GM10248 (cell line): ENCODE results near the gene BRF1.

ENCODE experiments used
- CTCF ChIA-PET: fragments of 300-600 bp; sonication (Branson Sonifier 250); formaldehyde crosslinking; extraction: SDS; loops from one replicate; lab custom pipeline; 2021; ENCODE audit warnings: antibody characterized with exemption; lab: Yijun Ruan, JAX
- POLR2A ChIA-PET: fragments of 350-650 bp; sonication (Branson Sonifier 250); formaldehyde crosslinking; extraction: SDS; loops from one replicate; lab custom pipeline; 2020; ENCODE audit warnings: antibody characterized with exemption; lab: Yijun Ruan, JAX
- DNase-seq: peaks from one replicate; pipeline ENCODE4 v3.0.0; 2012; ENCODE audit errors: extremely low spot score
- CTCF ChIP-seq: IDR thresholded peaks from 2 replicates; pipeline ENCODE4 v1.5.1; 2012; ENCODE audit warnings: mild to moderate bottlenecking, low read depth; ENCODE audit errors: extremely low read depth, missing control alignments, control extremely low read depth

The BRF1 gene

GRCh38 chr14:105211086-105211757, 89.6 kb downstream of the BRF1 start:
- POLR2A ChIA-PET = interaction anchor here (0.5 kb wide), 1 partner anchor 154 kb away, joined by 5 read pairs; no protein-coding TSS in a partner anchor
- no peak for TF ChIP-seq CTCF
- CTCF ChIA-PET = no interaction called here
- no peak for DNase-seq

- no peak for DNase-seq
- no peak for TF ChIP-seq CTCF
- CTCF ChIA-PET = no interaction called here
- POLR2A ChIA-PET = no interaction called here
Observed at GRCh38 chr14:105210266-105211025, 90.4 kb downstream of the BRF1 start.

GRCh38 chr14:105209646-105210045, 91.2 kb downstream of the BRF1 start:
- ChIA-PET POLR2A (no interaction called here), CTCF (no interaction called here)
- no peak for TF ChIP-seq CTCF
- no peak for DNase-seq

GRCh38 chr14:105209091-105209490, 91.7 kb downstream of the BRF1 start:
- ChIA-PET CTCF (no interaction called here), POLR2A (no interaction called here)
- TF ChIP-seq CTCF = no peak
- no peak for DNase-seq

- POLR2A ChIA-PET = no interaction called here
- CTCF ChIA-PET = interaction anchor here (1.7 kb wide), 1 partner anchor 119 kb away, joined by 4 read pairs; no protein-coding TSS in a partner anchor
- no peak for DNase-seq
- no peak for TF ChIP-seq CTCF
Observed at GRCh38 chr14:105208738-105209075, 92.1 kb downstream of the BRF1 start.

GRCh38 chr14:105207996-105208737, 92.6 kb downstream of the BRF1 start:
- ChIA-PET POLR2A (no interaction called here), CTCF (interaction anchor here (1.7 kb wide), 1 partner anchor 118 kb away, joined by 4 read pairs; no protein-coding TSS in a partner anchor)
- DNase-seq = no peak
- no peak for TF ChIP-seq CTCF
